T-cell (primary cell): ENCODE measurements around the gene FBXL12. TPM values are rescaled to one million over a fixed set of nuclear protein-coding genes. Genes with fewer than 3 reads are reported as not detected.
A peak's percentile ranks its signal among the peaks of the same experiment; 100 is the strongest.
"Not testable (repeated sequence)": the region's sequence is repeated elsewhere in the genome, so short reads cannot be mapped to it uniquely, and the experiment has no call there.

ENCODE experiments used
- ATAC-seq, 4 experiments: fragments of 200-7000 bp in 3 of 4; fragments of 150-1000 bp in 1 of 4; cut with Tn5 transposase; replicated peaks in 1 of 4; 1 replicate in 3 of 4; 2 replicates in 1 of 4; pipeline ENCODE4 v1.10.0; 2021; ENCODE audit warnings: moderate library complexity in 3 of 4, mild to moderate bottlenecking in 2 of 4, moderate number of reproducible peaks in 1 of 4
- CTCF ChIA-PET, 2 donors: fragments of 300-600 bp; sonication (Branson Sonifier 250); formaldehyde crosslinking; loops; one replicate each; lab custom pipeline; 2022; ENCODE audit warnings: antibody characterized with exemption in 2 of 2; lab: Charles Lee
- POLR2A ChIA-PET, 2 donors: fragments of 300-600 bp; sonication (Branson Sonifier 250); formaldehyde crosslinking; loops; one replicate each; lab custom pipeline; 2022; ENCODE audit warnings: antibody characterized with exemption in 2 of 2; lab: Charles Lee
- DNase-seq, 35 experiments: peaks; one replicate each; pipeline versions ENCODE4 v3.0.0 to v3.0.0-alpha.2; 2013 to 2023
- H3K27ac ChIP-seq: one replicate; pipeline ENCODE4 v1.5.1; 2013; ENCODE audit warnings: low read length
- H3K27me3 ChIP-seq, 2 experiments: replicated peaks in 1 of 2; 1 replicate in 1 of 2; 2 replicates in 1 of 2; pipeline versions ENCODE4 v1.6.1 to v1.7.0; 2013; ENCODE audit warnings: low read length in 1 of 2, mixed read lengths in 1 of 2; ENCODE audit not compliant: control insufficient read depth in 2 of 2, insufficient read depth in 2 of 2; ENCODE audit errors: extremely low read depth in 1 of 2
- H3K36me3 ChIP-seq, 2 donors: 1 replicate in 1 of 2; 2 replicates in 1 of 2; pipeline versions ENCODE4 v1.6.1 to v1.7.0; 2013; ENCODE audit warnings: low read length in 1 of 2; ENCODE audit not compliant: control insufficient read depth in 2 of 2, insufficient read depth in 1 of 2; ENCODE audit errors: extremely low read depth in 1 of 2
- H3K4me1 ChIP-seq, 2 experiments: 1 replicate in 1 of 2; 2 replicates in 1 of 2; pipeline versions ENCODE4 v1.6.1 to v1.7.0; 2013; ENCODE audit warnings: low read length in 2 of 2, mixed read lengths in 1 of 2; ENCODE audit not compliant: insufficient read depth in 2 of 2, control insufficient read depth in 1 of 2; ENCODE audit errors: extremely low read depth in 1 of 2
- H3K4me3 ChIP-seq, 2 donors: 1 replicate in 1 of 2; 2 replicates in 1 of 2; pipeline versions ENCODE4 v1.5.1 to v1.7.0; 2013; ENCODE audit warnings: mild to moderate bottlenecking in 2 of 2, low read length in 1 of 2, moderate library complexity in 1 of 2; ENCODE audit not compliant: control insufficient read depth in 1 of 2; ENCODE audit errors: extremely low read depth in 1 of 2
- H3K9me3 ChIP-seq: 2 replicates; pipeline ENCODE4 v1.7.0; 2013
- H3K27ac Mint-ChIP-seq, 2 donors: one replicate each; pipeline ENCODE4 v1.8.0; 2020 to 2021; ENCODE audit warnings: mild to moderate bottlenecking in 2 of 2, mixed read lengths in 2 of 2
- H3K27me3 Mint-ChIP-seq, 2 donors: one replicate each; pipeline ENCODE4 v1.8.0; 2021 to 2022; ENCODE audit warnings: mixed read lengths in 2 of 2
- H3K36me3 Mint-ChIP-seq: one replicate; pipeline ENCODE4 v1.8.0; 2021; ENCODE audit warnings: mixed read lengths
- H3K4me1 Mint-ChIP-seq, 3 donors: one replicate each; pipeline ENCODE4 v1.8.0; 2020 to 2022; ENCODE audit warnings: mixed read lengths in 3 of 3, mild to moderate bottlenecking in 1 of 3
- H3K4me3 Mint-ChIP-seq, 3 donors: one replicate each; pipeline ENCODE4 v1.8.0; 2020 to 2022; ENCODE audit warnings: mild to moderate bottlenecking in 3 of 3, mixed read lengths in 3 of 3, moderate library complexity in 3 of 3
- H3K9me3 Mint-ChIP-seq, 3 donors: one replicate each; pipeline ENCODE4 v1.8.0; 2020 to 2022; ENCODE audit warnings: mixed read lengths in 3 of 3
- WGBS: methylation state at CpG from one replicate; pipeline ENCODE4 v1.1.5; 2013; ENCODE audit warnings: missing lambda C conversion rate; ENCODE audit not compliant: insufficient coverage; 5-methylcytosine and 5-hydroxymethylcytosine counted together
- total RNA-seq, 35 experiments: library from RNA in 6 of 35; stranded (reverse) in 6 of 35; fragments of 120-200 nt in 1 of 35; gene quantifications; one replicate each; pipeline versions ENCODE4 v1.2.1 to v1.2.4 and lab custom pipeline; 2013 to 2026

Gene FBXL12
- total RNA-seq, 5 donors from 2014 or later (not counting 1 experiment from before 2014, with no cell fraction given), result 31.5 to 37.7 (median 35.0) TPM

- H3K27ac Mint-ChIP-seq, H3K27ac ChIP-seq, POLR2A ChIA-PET, H3K27me3 Mint-ChIP-seq, H3K4me3 ChIP-seq, H3K9me3 ChIP-seq, H3K27me3 ChIP-seq, H3K4me3 Mint-ChIP-seq, H3K9me3 Mint-ChIP-seq, DNase-seq, ATAC-seq: not testable (repeated sequence)
- H3K4me1 Mint-ChIP-seq, result peaks cover 23 to 40% (median 38%) of the 10 kb centered on the region in 3 donors
- WGBS, result 89% methylated on average over 11 of the region's 12 CpGs
- H3K36me3 Mint-ChIP-seq, result peaks cover 51% of the 10 kb centered on the region
- CTCF ChIA-PET, result interaction anchor here in 1 of 2 donors (0.5 kb wide), 1 partner anchor 71 kb away, joined by 8 read pairs; no protein-coding TSS in a partner anchor
- Histone ChIP-seq H3K36me3 (peaks cover 52 to 82% of the 10 kb centered on the region in 2 donors), H3K4me1 (peaks cover 0 to 25% of the 10 kb centered on the region in 2 experiments)
These were observed 24.9 kb upstream of the FBXL12 start for GRCh38 chr19:9843626-9844273.

GRCh38 chr19:9842834-9843625 is 24.2 kb upstream of the FBXL12 start:
- peaks cover 52% of the 10 kb centered on the region for H3K36me3 Mint-ChIP-seq
- H3K9me3 Mint-ChIP-seq, result no peaks in the 10 kb centered on the region
- WGBS, result 98% methylated on average over 6 of the region's 9 CpGs
- CTCF ChIA-PET, result no interaction called here
- H3K4me1 ChIP-seq, result peaks cover 0 to 26% of the 10 kb centered on the region in 2 experiments
- peaks cover 47 to 84% of the 10 kb centered on the region in 2 donors for H3K36me3 ChIP-seq
- H3K4me3 Mint-ChIP-seq, result no peak overlapping the region
- no peak overlapping the region for H3K27ac Mint-ChIP-seq
- H3K27me3 Mint-ChIP-seq, result no peaks in the 10 kb centered on the region
- peaks cover 25 to 40% (median 36%) of the 10 kb centered on the region in 3 donors for H3K4me1 Mint-ChIP-seq
- peaks cover 0 to 4% of the 10 kb centered on the region in 2 experiments for H3K27me3 ChIP-seq
- DNase-seq (no peak), ATAC-seq (no peak)
- no peak overlapping the region for H3K4me3 ChIP-seq
- H3K27ac ChIP-seq, result no peak overlapping the region
- no peaks in the 10 kb centered on the region for H3K9me3 ChIP-seq
- POLR2A ChIA-PET, result no interaction called here

GRCh38 chr19:9839415-9839814 is 20.5 kb upstream of the FBXL12 start:
- H3K4me3 Mint-ChIP-seq, result no peak overlapping the region
- no peak overlapping the region for H3K4me3 ChIP-seq
- 100% methylated on average over 1 of the region's 1 CpG for WGBS
- H3K27ac ChIP-seq, result no peak overlapping the region
- no peaks in the 10 kb centered on the region for H3K9me3 ChIP-seq
- peaks cover 6 to 32% of the 10 kb centered on the region in 2 experiments for H3K4me1 ChIP-seq
- ATAC-seq (no peak), DNase-seq (no peak)
- no peak overlapping the region for H3K27ac Mint-ChIP-seq
- peaks cover 43 to 63% of the 10 kb centered on the region in 2 donors for H3K36me3 ChIP-seq
- POLR2A ChIA-PET, result no interaction called here
- no peaks in the 10 kb centered on the region for H3K9me3 Mint-ChIP-seq
- H3K27me3 ChIP-seq, result peaks cover 0 to 4% of the 10 kb centered on the region in 2 experiments
- peaks cover 37% of the 10 kb centered on the region for H3K36me3 Mint-ChIP-seq
- CTCF ChIA-PET, result no interaction called here
- no peaks in the 10 kb centered on the region for H3K27me3 Mint-ChIP-seq
- H3K4me1 Mint-ChIP-seq, result peaks cover 21 to 31% (median 21%) of the 10 kb centered on the region in 3 donors

- WGBS, result 95% methylated on average over 15 of the region's 15 CpGs
- H3K27ac Mint-ChIP-seq, result no peak overlapping the region
These were observed 19.4 kb upstream of the FBXL12 start for GRCh38 chr19:9838324-9838723.

GRCh38 chr19:9836021-9836420 is 17.1 kb upstream of the FBXL12 start:
- ATAC-seq (no peak), DNase-seq (no peak)
- Histone ChIP-seq H3K9me3 (no peaks in the 10 kb centered on the region), H3K36me3 (peaks cover 14 to 30% of the 10 kb centered on the region in 2 donors), H3K4me3 (peak overlapping the region; percentile 39 to 70), H3K27ac (no peak overlapping the region), H3K27me3 (no peaks in the 10 kb centered on the region), H3K4me1 (peaks cover 6 to 35% of the 10 kb centered on the region in 2 experiments)
- Mint-ChIP-seq H3K36me3 (peaks cover 8% of the 10 kb centered on the region), H3K4me3 (peak overlapping the region; percentile 82 to 89 (median 84)), H3K4me1 (peaks cover 11 to 23% (median 21%) of the 10 kb centered on the region in 3 donors), H3K9me3 (no peaks in the 10 kb centered on the region), H3K27ac (peak overlapping the region; percentile 61 to 76), H3K27me3 (no peaks in the 10 kb centered on the region)
- WGBS, result 0% methylated on average over 1 of the region's 5 CpGs
- POLR2A ChIA-PET, result interaction anchor here in 1 of 2 donors (0.6 kb wide), 1 partner anchor 22 kb away, joined by 3 read pairs; no protein-coding TSS in a partner anchor
- CTCF ChIA-PET, result no interaction called here

More at GRCh38 chr19:9838324-9838723, 19.4 kb upstream of the FBXL12 start:
- H3K9me3 Mint-ChIP-seq, result no peaks in the 10 kb centered on the region
- no peak overlapping the region for H3K4me3 Mint-ChIP-seq
- no peaks in the 10 kb centered on the region for H3K27me3 Mint-ChIP-seq
- DNase-seq, result no peak
- POLR2A ChIA-PET, result no interaction called here
- H3K27ac ChIP-seq, result no peak overlapping the region
- H3K4me1 ChIP-seq, result peaks cover 6 to 35% of the 10 kb centered on the region in 2 experiments
- ATAC-seq, result no peak
- H3K36me3 ChIP-seq, result peaks cover 35 to 52% of the 10 kb centered on the region in 2 donors
- H3K4me3 ChIP-seq, result no peak overlapping the region
- H3K27me3 ChIP-seq, result peaks cover 0 to 4% of the 10 kb centered on the region in 2 experiments
- H3K4me1 Mint-ChIP-seq, result peaks cover 21 to 32% (median 21%) of the 10 kb centered on the region in 3 donors
- H3K9me3 ChIP-seq, result no peaks in the 10 kb centered on the region
- CTCF ChIA-PET, result no interaction called here
- H3K36me3 Mint-ChIP-seq, result peaks cover 28% of the 10 kb centered on the region

GRCh38 chr19:9835507-9835949 is 16.6 kb upstream of the FBXL12 start:
- CTCF ChIA-PET, result no interaction called here
- Mint-ChIP-seq H3K27me3 (no peaks in the 10 kb centered on the region), H3K27ac (no peak overlapping the region), H3K36me3 (peaks cover 7% of the 10 kb centered on the region), H3K9me3 (no peaks in the 10 kb centered on the region), H3K4me3 (peak overlapping the region; percentile 82 to 89 (median 84)), H3K4me1 (peaks cover 11 to 23% (median 21%) of the 10 kb centered on the region in 3 donors)
- Histone ChIP-seq H3K36me3 (peaks cover 12 to 25% of the 10 kb centered on the region in 2 donors), H3K27ac (no peak overlapping the region), H3K4me3 (peak overlapping the region; percentile 39 to 70), H3K9me3 (no peaks in the 10 kb centered on the region), H3K4me1 (peaks cover 6 to 35% of the 10 kb centered on the region in 2 experiments), H3K27me3 (no peaks in the 10 kb centered on the region)
- DNase-seq (no peak), ATAC-seq (peak in 1 of 4 experiments; percentile 7)
- WGBS, result 0% methylated on average over 21 of the region's 28 CpGs
- POLR2A ChIA-PET, result interaction anchor here in 1 of 2 donors (0.6 kb wide), 1 partner anchor 643 kb away, joined by 4 read pairs; no protein-coding TSS in a partner anchor
